GM12878 (cell line): ENCODE data around the gene SNRPF. TPM values are rescaled to one million over a fixed set of nuclear protein-coding genes. Genes with fewer than 3 reads are reported as not detected.
"Not testable (repeated sequence)": the region's sequence is repeated elsewhere in the genome, so short reads cannot be mapped to it uniquely, and the experiment has no call there.

Experiments used
- ATAC-seq: fragments of 200-7000 bp; cut with Tn5 transposase; 3 replicates; pipeline ENCODE4 v1.9.1; 2020; ENCODE audit warnings: mild to moderate bottlenecking, moderate library complexity
- BruUV-seq: library from RNA; stranded (reverse); fragments of 400-500 nt; replicated peaks from 2 replicates; lab custom pipeline; 2021; lab: Mats Ljungman, UMichigan
- CTCF ChIA-PET: fragments of 300-600 bp; sonication (Branson Sonifier 250); formaldehyde crosslinking; extraction: SDS; loops from one replicate; lab custom pipeline; 2021; ENCODE audit warnings: inconsistent platforms; lab: Yijun Ruan, JAX
- POLR2A ChIA-PET: fragments of 350-600 bp; formaldehyde crosslinking; extraction: SDS; loops from one replicate; lab custom pipeline; 2021; ENCODE audit warnings: inconsistent platforms; lab: Charles Lee
- RAD21 ChIA-PET: fragments of 300-600 bp; sonication (Branson Sonifier 250); formaldehyde crosslinking; loops from one replicate; lab custom pipeline; 2023; ENCODE audit warnings: antibody characterized with exemption; ENCODE audit not compliant: unreplicated experiment; lab: Charles Lee
- SMC1A ChIA-PET: fragments of 300-600 bp; sonication (Branson Sonifier 250); formaldehyde crosslinking; loops from one replicate; lab custom pipeline; 2023; ENCODE audit not compliant: unreplicated experiment, uncharacterized antibody; lab: Charles Lee
- DNase-seq: peaks from one replicate; pipeline ENCODE4 v3.0.0-alpha.2; 2011; ENCODE audit warnings: low read depth, low spot score
- FAIRE-seq: peaks from 3 replicates; lab custom pipeline; 2011; peaks lifted over from hg19 to GRCh38; lab: Jason Lieb, UNC
- H2AFZ ChIP-seq: 2 replicates; pipeline ENCODE4 v1.6.0; 2011; ENCODE audit warnings: low read depth, low read length, control low read depth; ENCODE audit not compliant: control insufficient read depth
- H3K27ac ChIP-seq: 2 replicates; pipeline ENCODE4 v1.5.1; 2011; ENCODE audit warnings: control low read depth; ENCODE audit not compliant: control insufficient read depth, insufficient read depth
- H3K27me3 ChIP-seq, 2 experiments: replicated peaks in 1 of 2; 2 replicates each; pipeline versions ENCODE4 v1.6.0 to v1.6.1; 2011; ENCODE audit warnings: low read length in 1 of 2; ENCODE audit not compliant: control insufficient read depth in 2 of 2, insufficient read depth in 2 of 2
- H3K36me3 ChIP-seq, 2 experiments: 2 replicates each; pipeline ENCODE4 v1.5.1; 2011; ENCODE audit warnings: low read length in 1 of 2; ENCODE audit not compliant: control insufficient read depth in 2 of 2, insufficient read depth in 2 of 2
- H3K4me1 ChIP-seq: 2 replicates; pipeline ENCODE4 v1.6.1; 2011; ENCODE audit warnings: mild to moderate bottlenecking, low read length, moderate library complexity, mixed read lengths; ENCODE audit not compliant: control insufficient read depth, insufficient read depth
- H3K4me2 ChIP-seq: 2 replicates; pipeline ENCODE4 v1.6.0; 2011; ENCODE audit warnings: control low read depth; ENCODE audit not compliant: control insufficient read depth, insufficient read depth
- H3K4me3 ChIP-seq: fragments of 200-600 bp; sonication (generic); 2 replicates; pipeline ENCODE4 v1.5.1; 2016
- H3K79me2 ChIP-seq: 2 replicates; pipeline ENCODE4 v1.6.0; 2011; ENCODE audit warnings: low read length; ENCODE audit not compliant: control insufficient read depth, insufficient read depth
- H3K9ac ChIP-seq: 2 replicates; pipeline ENCODE4 v1.8.0; 2011; ENCODE audit warnings: low read length, control low read depth, mixed read lengths; ENCODE audit not compliant: control insufficient read depth, insufficient read depth
- H3K9me3 ChIP-seq: replicated peaks from 3 replicates; pipeline ENCODE4 v1.5.1; 2011; ENCODE audit warnings: mild to moderate bottlenecking, low read length; ENCODE audit not compliant: control insufficient read depth, insufficient read depth
- H4K20me1 ChIP-seq: 2 replicates; pipeline ENCODE4 v1.6.0; 2011; ENCODE audit not compliant: control insufficient read depth, insufficient read depth
- BHLHE40 ChIP-seq, 2 experiments: fragments of 450-650 bp in 1 of 2; IDR thresholded peaks; 2 replicates each; pipeline ENCODE4 v1.6.1; 2011 to 2017; ENCODE audit warnings: low read depth in 2 of 2, borderline replicate concordance in 1 of 2, improper control_type of control experiment in 1 of 2, low read length in 1 of 2, mild to moderate bottlenecking in 1 of 2
- CHD4 ChIP-seq: fragments of 200-600 bp; sonication (generic); IDR thresholded peaks from 2 replicates; pipeline ENCODE4 v1.6.1; 2016; ENCODE audit warnings: mild to moderate bottlenecking
- DPF2 ChIP-seq: fragments of 450-650 bp; IDR thresholded peaks from 2 replicates; pipeline ENCODE4 v1.6.1; 2017; ENCODE audit warnings: mild to moderate bottlenecking
- FOXK2 ChIP-seq: fragments of 450-650 bp; IDR thresholded peaks from 2 replicates; pipeline ENCODE4 v1.6.1; 2017; ENCODE audit warnings: mild to moderate bottlenecking, moderate library complexity
- KAT2A ChIP-seq: conservative IDR thresholded peaks from 2 replicates; pipeline ENCODE4 v1.6.1; 2011; ENCODE audit warnings: low read depth, low read length; ENCODE audit not compliant: control insufficient read depth
- POLR2AphosphoS2 ChIP-seq: IDR thresholded peaks from 2 replicates; pipeline ENCODE4 v1.6.1; 2011; ENCODE audit warnings: low read depth, mild to moderate bottlenecking, low read length, improper control_type of control experiment, moderate library complexity
- WGBS: methylation state at CpG from one replicate; pipeline ENCODE4 v1.1.6; 2016; ENCODE audit warnings: low lambda C conversion rate; ENCODE audit not compliant: insufficient replicate concordance, insufficient coverage; ENCODE audit errors: missing lambda C conversion rate; 5-methylcytosine and 5-hydroxymethylcytosine counted together
- in situ Hi-C: fragments of 300-500 bp; cut with MboI; formaldehyde crosslinking; loops from 9 replicates; pipeline ENCODE4 v1.14.3; 2018; ENCODE audit warnings: mixed read lengths
- intact Hi-C: fragments of 100-400 bp; cut with micrococcal nuclease; formaldehyde crosslinking; loops from one replicate; pipeline ENCODE4 v1.14.2; 2022; ENCODE audit not compliant: unreplicated experiment
- polyA plus RNA-seq, 11 experiments: library from polyadenylated mRNA; depleted of rRNA in 4 of 11; unstranded in 6 of 11; stranded (reverse) in 5 of 11; fragments of >200 nt; fragmentation: Nextera tagmentation in 4 of 11; fragmentation: Illumina TruSeq in 1 of 11; extraction: Ambion mirVana in 4 of 11; extraction: Trizol in 1 of 11; gene quantifications; 1 replicate in 1 of 11; 2 replicates in 10 of 11; pipeline versions ENCODE4 v1.2.1 to v1.2.3, GENCODE V29; 2011 to 2016; ENCODE audit warnings: inconsistent platforms in 2 of 11, missing spikeins in 2 of 11, low read depth in 1 of 11
- total RNA-seq, 4 experiments: library from RNA; depleted of rRNA in 3 of 4; stranded (reverse); fragments of >200 nt in 3 of 4; fragmentation: Illumina TruSeq in 1 of 4; extraction: Trizol in 1 of 4; gene quantifications; 2 replicates each; pipeline versions ENCODE4 v1.2.1 to v1.2.3, GENCODE V29; 2013 to 2021
- TF ChIP-seq, protein P1 (sequence below): fragments of 450-650 bp; IDR thresholded peaks from 2 replicates; pipeline ENCODE4 v1.6.1; 2016; ENCODE audit warnings: mild to moderate bottlenecking

The SNRPF gene
- total and polyA plus RNA-seq, 10 of the 15 experiments (the other 5 are each of a cell fraction or from before 2014, with no cell fraction given) = 36.5 to 204 (median 77.9) TPM

DNA sequence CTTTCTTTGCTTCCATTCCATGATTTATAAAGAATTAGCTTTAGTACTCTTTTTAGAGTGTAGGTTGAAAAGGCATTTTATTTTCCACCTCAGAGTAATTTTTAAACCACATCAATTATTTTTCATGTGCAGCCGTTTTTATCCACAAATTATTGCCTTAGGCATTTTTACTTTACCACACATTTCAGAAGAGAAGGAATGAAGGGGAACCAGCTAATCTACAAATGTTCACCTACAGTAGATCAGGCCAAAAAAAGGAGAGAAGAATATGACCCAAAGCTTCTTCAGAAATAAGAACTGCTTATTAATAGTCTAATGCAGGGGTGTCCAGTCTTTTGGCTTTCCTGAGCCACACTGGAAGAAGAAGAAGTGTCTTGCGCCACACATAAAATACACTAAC lies 48.3 kb upstream of the SNRPF start:
- CTCF ChIA-PET = interaction anchor here (0.9 to 1.6 kb wide), 3 partner anchors 10 to 188 kb away, joined by 3 to 4 read pairs (median 3); no protein-coding TSS in a partner anchor
- Histone ChIP-seq H2AFZ (no peak overlapping the region), H3K27ac (no peak overlapping the region), H3K36me3 (no peaks in the 10 kb centered on the region), H3K9ac (no peak overlapping the region), H3K4me2 (no peak overlapping the region), H3K4me3 (no peak overlapping the region), H4K20me1 (no peaks in the 10 kb centered on the region), H3K27me3 (no peaks in the 10 kb centered on the region; a peak in 2 of 4 replicates), H3K4me1 (no peaks in the 10 kb centered on the region), H3K79me2 (no peaks in the 10 kb centered on the region), H3K9me3 (no peaks in the 10 kb centered on the region)
- BruUV-seq = no TSS peak
- WGBS = 50% methylated on average over 2 of the region's 2 CpGs
- intact Hi-C loops = no loop called here
- SMC1A ChIA-PET = interaction anchor here (0.7 to 1.0 kb wide), 2 partner anchors 11 to 82 kb away, joined by 3 read pairs; no protein-coding TSS in a partner anchor
- RAD21 ChIA-PET = interaction anchor here (0.6 kb wide), 1 partner anchor 93 kb away, joined by 3 read pairs; no protein-coding TSS in a partner anchor
- ATAC-seq (no peak), FAIRE-seq (no peak), DNase-seq (no peak)
- TF ChIP-seq DPF2 = no peak
- no peak for TF ChIP-seq BHLHE40 (IDR thresholded peaks at IDR 0.05; ENCODE audit: borderline replicate concordance in 1 of 2, low read depth in 2 of 2, low read length in 1 of 2)
- no peak for TF ChIP-seq KAT2A
- no peak for TF ChIP-seq CHD4
- no peak for TF ChIP-seq POLR2AphosphoS2
- no peak for TF ChIP-seq FOXK2
- TF ChIP-seq, protein P1, sequence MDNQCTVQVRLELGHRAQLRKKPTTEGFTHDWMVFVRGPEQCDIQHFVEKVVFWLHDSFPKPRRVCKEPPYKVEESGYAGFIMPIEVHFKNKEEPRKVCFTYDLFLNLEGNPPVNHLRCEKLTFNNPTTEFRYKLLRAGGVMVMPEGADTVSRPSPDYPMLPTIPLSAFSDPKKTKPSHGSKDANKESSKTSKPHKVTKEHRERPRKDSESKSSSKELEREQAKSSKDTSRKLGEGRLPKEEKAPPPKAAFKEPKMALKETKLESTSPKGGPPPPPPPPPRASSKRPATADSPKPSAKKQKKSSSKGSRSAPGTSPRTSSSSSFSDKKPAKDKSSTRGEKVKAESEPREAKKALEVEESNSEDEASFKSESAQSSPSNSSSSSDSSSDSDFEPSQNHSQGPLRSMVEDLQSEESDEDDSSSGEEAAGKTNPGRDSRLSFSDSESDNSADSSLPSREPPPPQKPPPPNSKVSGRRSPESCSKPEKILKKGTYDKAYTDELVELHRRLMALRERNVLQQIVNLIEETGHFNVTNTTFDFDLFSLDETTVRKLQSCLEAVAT = no peak
- POLR2A ChIA-PET = no interaction called here
- in situ Hi-C loops = loop anchor here (10.0 kb wide), 1 partner anchor 186 kb away; no protein-coding TSS in a partner anchor

DNA sequence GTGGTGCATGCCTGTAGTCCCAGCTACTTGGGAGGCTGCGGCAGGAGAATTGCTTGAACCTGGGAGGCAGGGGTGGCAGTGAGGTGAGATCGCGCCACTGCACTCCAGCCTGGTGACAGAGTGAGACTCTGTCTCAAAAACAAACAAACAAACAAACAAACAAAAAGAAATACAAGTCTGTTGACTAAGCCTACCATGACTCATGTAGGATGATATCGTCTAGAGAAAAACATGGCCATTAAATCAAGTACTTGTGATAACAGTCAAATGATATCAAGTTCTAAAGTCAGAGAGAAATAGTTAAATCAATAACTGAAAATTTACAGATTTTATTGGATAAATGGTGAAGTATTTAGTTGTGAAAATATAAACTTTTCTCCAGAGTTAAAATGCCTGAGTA lies 46.6 kb upstream of the SNRPF start:
- H3K36me3 ChIP-seq, DNase-seq, FAIRE-seq, H3K9me3 ChIP-seq, H3K4me3 ChIP-seq, H3K79me2 ChIP-seq, H3K4me2 ChIP-seq, H4K20me1 ChIP-seq, H3K27me3 ChIP-seq, BruUV-seq, ATAC-seq, H3K9ac ChIP-seq, POLR2A ChIA-PET, H2AFZ ChIP-seq, intact Hi-C loops, H3K4me1 ChIP-seq, RAD21 ChIA-PET, H3K27ac ChIP-seq: not testable (repeated sequence)
- SMC1A ChIA-PET = interaction anchor here (1.4 kb wide), 1 partner anchor 12 kb away, joined by 4 read pairs; no protein-coding TSS in a partner anchor
- CTCF ChIA-PET = interaction anchor here (1.3 kb wide), 1 partner anchor 176 kb away, joined by 3 read pairs; no protein-coding TSS in a partner anchor
- WGBS = 77% methylated on average over 4 of the region's 4 CpGs
- in situ Hi-C loops = loop anchor here (10.0 kb wide), 1 partner anchor 187 kb away; no protein-coding TSS in a partner anchor
